ENCODE results near the gene TNN. TPM values are rescaled to one million over a fixed set of nuclear protein-coding genes. Genes with fewer than 3 reads are reported as not detected.

TNN gene
- total and polyA plus RNA-seq, 8 donors = 0.06 to 1.1 (median 0.14) TPM; not detected in 5

DNA sequence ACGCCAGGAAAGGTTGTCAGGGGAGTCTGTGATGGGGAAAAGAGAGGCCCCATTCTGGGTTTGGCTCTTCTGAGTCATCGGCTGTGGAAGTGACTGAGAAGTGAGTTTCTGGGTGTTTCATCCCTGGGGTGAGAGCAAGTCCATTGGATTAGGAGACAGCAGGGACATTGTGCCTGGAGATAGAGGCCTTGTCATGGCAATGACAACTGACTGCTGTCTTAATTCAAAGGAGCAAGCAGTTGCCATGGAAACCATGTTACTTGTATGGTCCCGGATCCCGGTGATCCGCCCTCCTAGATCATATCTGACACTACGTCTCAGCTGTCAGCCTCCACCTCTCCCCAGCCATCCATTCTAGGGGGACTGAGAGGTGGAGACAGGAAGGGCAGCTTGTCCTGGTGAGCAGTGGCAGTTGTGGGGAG is 90.5 kb downstream of the TNN start:
- Histone ChIP-seq H3K9me3 (no peaks in the 10 kb centered on the region), H3K27me3 (peaks cover 0 to 10% (median 0%) of the 10 kb centered on the region in 3 donors), H3K4me3 (no peak overlapping the region), H3K4me1 (peaks cover 0 to 7% (median 3%) of the 10 kb centered on the region in 4 donors), H3K27ac (no peak overlapping the region), H3K36me3 (peaks cover 17 to 53% (median 50%) of the 10 kb centered on the region in 4 donors)
- no peak for TF ChIP-seq POLR2A (IDR thresholded peaks at IDR 0.05)
- no peak for TF ChIP-seq EP300 (IDR thresholded peaks at IDR 0.05)
- TF ChIP-seq POLR2AphosphoS5 (IDR thresholded peaks at IDR 0.05) = no peak
- TF ChIP-seq, protein P1, sequence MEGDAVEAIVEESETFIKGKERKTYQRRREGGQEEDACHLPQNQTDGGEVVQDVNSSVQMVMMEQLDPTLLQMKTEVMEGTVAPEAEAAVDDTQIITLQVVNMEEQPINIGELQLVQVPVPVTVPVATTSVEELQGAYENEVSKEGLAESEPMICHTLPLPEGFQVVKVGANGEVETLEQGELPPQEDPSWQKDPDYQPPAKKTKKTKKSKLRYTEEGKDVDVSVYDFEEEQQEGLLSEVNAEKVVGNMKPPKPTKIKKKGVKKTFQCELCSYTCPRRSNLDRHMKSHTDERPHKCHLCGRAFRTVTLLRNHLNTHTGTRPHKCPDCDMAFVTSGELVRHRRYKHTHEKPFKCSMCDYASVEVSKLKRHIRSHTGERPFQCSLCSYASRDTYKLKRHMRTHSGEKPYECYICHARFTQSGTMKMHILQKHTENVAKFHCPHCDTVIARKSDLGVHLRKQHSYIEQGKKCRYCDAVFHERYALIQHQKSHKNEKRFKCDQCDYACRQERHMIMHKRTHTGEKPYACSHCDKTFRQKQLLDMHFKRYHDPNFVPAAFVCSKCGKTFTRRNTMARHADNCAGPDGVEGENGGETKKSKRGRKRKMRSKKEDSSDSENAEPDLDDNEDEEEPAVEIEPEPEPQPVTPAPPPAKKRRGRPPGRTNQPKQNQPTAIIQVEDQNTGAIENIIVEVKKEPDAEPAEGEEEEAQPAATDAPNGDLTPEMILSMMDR (IDR thresholded peaks at IDR 0.05) = no peak
- WGBS, 5 donors = 79 to 98% (median 89%) methylated on average over 6 of the region's 6 CpGs
- intact Hi-C loops (cut with DNase I; ENCODE audit: low total_unique reads) = no loop called here
- DNase-seq = no peak

DNA sequence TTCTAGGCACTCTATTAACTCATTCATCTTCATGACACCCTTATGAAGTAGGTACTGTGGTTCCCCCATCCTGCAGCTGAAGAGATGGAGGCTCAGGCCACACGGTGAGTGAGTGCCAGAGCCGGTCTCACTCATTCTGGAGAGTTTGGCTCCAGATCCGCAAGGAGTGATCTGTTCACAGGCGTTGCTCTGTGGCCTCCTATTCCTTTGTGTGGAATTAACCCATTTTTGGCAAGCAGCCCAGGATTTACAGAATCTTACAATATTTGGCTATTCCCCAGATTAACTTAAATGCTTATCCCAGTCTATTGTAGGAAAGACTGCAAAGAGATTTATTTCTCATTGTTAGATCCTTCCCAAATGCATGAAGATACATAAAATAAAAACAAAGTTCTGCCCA is 95.3 kb downstream of the TNN start:
- Histone ChIP-seq H3K36me3 (peaks cover 48 to 98% (median 90%) of the 10 kb centered on the region in 4 donors), H3K27me3 (no peaks in the 10 kb centered on the region), H3K4me1 (no peaks in the 10 kb centered on the region), H3K9me3 (no peaks in the 10 kb centered on the region), H3K4me3 (no peak overlapping the region), H3K27ac (no peak overlapping the region)
- peak in 1 of 2 donors; percentile 61 for DNase-seq
- intact Hi-C loops (cut with DNase I; ENCODE audit: low total_unique reads) = loop anchor here (10.0 kb wide), 1 partner anchor 62 kb away; no protein-coding TSS in a partner anchor
- 37 to 64% (median 52%) methylated on average over 4 of the region's 4 CpGs for WGBS, 5 donors
- TF ChIP-seq, protein P1 (IDR thresholded peaks at IDR 0.05) = no peak
- TF ChIP-seq POLR2AphosphoS5 (IDR thresholded peaks at IDR 0.05) (no peak), EP300 (IDR thresholded peaks at IDR 0.05) (no peak), POLR2A (IDR thresholded peaks at IDR 0.05) (no peak)

DNA sequence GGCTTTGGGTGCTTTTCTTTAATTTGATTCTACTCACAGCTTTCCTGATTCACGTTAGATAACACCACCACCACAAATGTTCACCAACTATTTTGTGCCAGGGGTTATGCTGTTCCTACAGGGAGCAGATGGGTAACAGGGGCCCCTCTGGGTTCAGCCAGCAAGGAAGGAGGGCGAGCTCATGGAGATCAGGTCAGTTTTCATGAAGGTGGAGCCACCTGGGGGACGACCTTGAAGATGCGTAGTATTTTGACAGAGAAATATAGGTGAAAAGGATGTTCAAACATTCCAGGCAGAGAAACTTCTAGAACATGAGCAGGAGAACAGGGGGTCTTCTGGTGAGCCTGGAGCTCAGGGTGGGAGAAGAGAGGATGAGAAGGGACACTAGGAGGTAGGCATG is 96.1 kb downstream of the TNN start:
- H3K36me3 ChIP-seq = peaks cover 48 to 97% (median 85%) of the 10 kb centered on the region in 4 donors
- no peak overlapping the region for H3K27ac ChIP-seq
- no peak for DNase-seq
- 65 to 84% (median 73%) methylated on average over 4 of the region's 4 CpGs for WGBS, 5 donors
- intact Hi-C loops (cut with DNase I; ENCODE audit: low total_unique reads) = loop anchor here (10.0 kb wide), 1 partner anchor 61 kb away; no protein-coding TSS in a partner anchor
- no peaks in the 10 kb centered on the region for H3K9me3 ChIP-seq
- TF ChIP-seq POLR2A (IDR thresholded peaks at IDR 0.05) (no peak), POLR2AphosphoS5 (IDR thresholded peaks at IDR 0.05) (no peak)
- H3K4me3 ChIP-seq = no peak overlapping the region
- no peaks in the 10 kb centered on the region for H3K27me3 ChIP-seq
- H3K4me1 ChIP-seq = peaks cover 0 to 5% (median 1%) of the 10 kb centered on the region in 4 donors

DNA sequence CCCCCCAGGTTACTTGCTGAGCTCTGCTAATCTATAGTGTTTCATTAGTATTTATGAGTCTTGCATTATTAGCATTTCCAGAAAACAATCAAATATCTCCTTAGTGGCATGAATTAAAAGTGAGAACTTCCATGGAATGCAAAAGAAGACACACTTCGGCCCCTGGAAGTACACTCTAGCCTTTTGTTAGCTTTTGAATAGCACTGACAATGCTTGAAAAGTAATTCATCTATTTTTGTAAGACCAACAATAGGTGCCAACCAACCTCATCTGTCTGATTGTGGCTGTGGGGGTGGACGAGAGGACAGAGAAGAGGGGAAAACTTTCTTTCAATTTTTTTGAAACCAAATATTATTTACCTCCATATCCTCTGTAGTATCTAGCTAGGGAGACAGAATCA is 97.1 kb downstream of the TNN start:
- Histone ChIP-seq H3K36me3 (peaks cover 40 to 87% (median 78%) of the 10 kb centered on the region in 4 donors), H3K27ac (no peak overlapping the region), H3K4me1 (peaks cover 7 to 16% (median 10%) of the 10 kb centered on the region in 4 donors), H3K9me3 (no peaks in the 10 kb centered on the region), H3K27me3 (no peaks in the 10 kb centered on the region), H3K4me3 (no peak overlapping the region)
- TF ChIP-seq, protein P1 (IDR thresholded peaks at IDR 0.05) = no peak
- no peak for TF ChIP-seq EP300 (IDR thresholded peaks at IDR 0.05)
- no peak for TF ChIP-seq POLR2A (IDR thresholded peaks at IDR 0.05)
- no peak for TF ChIP-seq POLR2AphosphoS5 (IDR thresholded peaks at IDR 0.05)
- intact Hi-C loops (cut with DNase I; ENCODE audit: low total_unique reads) = loop anchor here (10.0 kb wide), 1 partner anchor 60 kb away; no protein-coding TSS in a partner anchor
- no peak for DNase-seq
- 86 to 94% (median 91%) methylated on average over 2 of the region's 2 CpGs for WGBS, 5 donors

DNA sequence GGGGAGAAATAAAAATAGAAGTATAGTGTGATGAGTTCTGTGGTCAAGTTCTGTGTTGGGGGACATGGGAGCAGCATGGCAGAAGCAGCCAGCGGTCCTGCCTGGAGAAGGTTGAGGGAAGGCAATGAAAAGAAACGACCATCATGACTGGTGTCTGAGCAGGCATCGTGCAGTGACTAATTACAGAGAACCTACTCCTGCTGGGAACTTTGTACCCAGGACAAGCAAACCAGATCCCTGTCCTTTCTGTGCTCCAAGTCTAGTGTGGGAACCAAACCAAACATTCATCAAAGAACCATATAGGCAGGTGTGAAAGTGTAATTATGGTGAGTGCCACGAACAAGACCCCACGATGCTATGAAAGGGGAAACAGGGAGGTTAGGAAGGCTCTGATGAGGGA is 99.1 kb downstream of the TNN start:
- intact Hi-C loops (cut with DNase I; ENCODE audit: low total_unique reads) = loop anchor here (10.0 kb wide), 1 partner anchor 58 kb away; no protein-coding TSS in a partner anchor
- TF ChIP-seq EP300 (IDR thresholded peaks at IDR 0.05) (no peak), POLR2AphosphoS5 (IDR thresholded peaks at IDR 0.05) (no peak), POLR2A (IDR thresholded peaks at IDR 0.05) (no peak)
- TF ChIP-seq, protein P1 (IDR thresholded peaks at IDR 0.05) = no peak
- Histone ChIP-seq H3K4me1 (peaks cover 7 to 34% (median 10%) of the 10 kb centered on the region in 4 donors), H3K9me3 (no peaks in the 10 kb centered on the region), H3K27ac (no peak overlapping the region), H3K4me3 (no peak overlapping the region), H3K27me3 (no peaks in the 10 kb centered on the region), H3K36me3 (peaks cover 31 to 73% (median 62%) of the 10 kb centered on the region in 4 donors)
- DNase-seq = no peak
- WGBS, 5 donors = 86 to 97% (median 91%) methylated on average over 5 of the region's 5 CpGs

Data from stomach (tissue), 9 donors.